Muscle layer of colon (tissue), 2 donors: ENCODE data around the gene ICA1.
"Not testable (repeated sequence)": the region's sequence is repeated elsewhere in the genome, so short reads cannot be mapped to it uniquely, and the experiment has no call there.

Source experiments
- H3K27ac ChIP-seq: one replicate; pipeline ENCODE4 v1.7.0; 2013; ENCODE audit warnings: low read depth, mild to moderate bottlenecking, low read length, moderate library complexity
- H3K27me3 ChIP-seq, 2 donors: one replicate each; pipeline ENCODE4 v1.7.0; 2013; ENCODE audit warnings: low read length in 2 of 2, mild to moderate bottlenecking in 2 of 2; ENCODE audit not compliant: insufficient read depth in 2 of 2, control insufficient read depth in 1 of 2
- H3K36me3 ChIP-seq: one replicate; pipeline ENCODE4 v1.7.0; 2013; ENCODE audit warnings: mild to moderate bottlenecking, low read length; ENCODE audit not compliant: insufficient read depth
- H3K4me1 ChIP-seq: one replicate; pipeline ENCODE4 v1.7.0; 2013; ENCODE audit warnings: mild to moderate bottlenecking, low read length; ENCODE audit not compliant: insufficient read depth
- H3K4me3 ChIP-seq, 2 donors: one replicate each; pipeline ENCODE4 v1.7.0; 2013; ENCODE audit warnings: low read length in 2 of 2, low read depth in 1 of 2, mild to moderate bottlenecking in 1 of 2, moderate library complexity in 1 of 2
- H3K9ac ChIP-seq: one replicate; pipeline ENCODE4 v1.7.0; 2013; ENCODE audit warnings: low read length
- H3K9me3 ChIP-seq: one replicate; pipeline ENCODE4 v1.7.0; 2013; ENCODE audit warnings: mild to moderate bottlenecking, low read length
- donor health status: abdominal sarcoma.
- donor health status: Adenocarcinoma of cecum.

The ICA1 gene

GRCh38 chr7:8119262-8119661 lies 142.7 kb downstream of the ICA1 start:
- no peak overlapping the region for H3K27ac ChIP-seq
- no peaks in the 10 kb centered on the region for H3K27me3 ChIP-seq
- no peaks in the 10 kb centered on the region for H3K36me3 ChIP-seq

GRCh38 chr7:8117195-8117594 lies 144.8 kb downstream of the ICA1 start:
- H3K36me3 ChIP-seq = no peaks in the 10 kb centered on the region
- no peaks in the 10 kb centered on the region for H3K27me3 ChIP-seq
- no peak overlapping the region for H3K9ac ChIP-seq

More at GRCh38 chr7:8119262-8119661, 142.7 kb downstream of the ICA1 start:
- no peak overlapping the region for H3K4me3 ChIP-seq
- no peaks in the 10 kb centered on the region for H3K9me3 ChIP-seq
- H3K9ac ChIP-seq = no peak overlapping the region
- no peaks in the 10 kb centered on the region for H3K4me1 ChIP-seq

DNA sequence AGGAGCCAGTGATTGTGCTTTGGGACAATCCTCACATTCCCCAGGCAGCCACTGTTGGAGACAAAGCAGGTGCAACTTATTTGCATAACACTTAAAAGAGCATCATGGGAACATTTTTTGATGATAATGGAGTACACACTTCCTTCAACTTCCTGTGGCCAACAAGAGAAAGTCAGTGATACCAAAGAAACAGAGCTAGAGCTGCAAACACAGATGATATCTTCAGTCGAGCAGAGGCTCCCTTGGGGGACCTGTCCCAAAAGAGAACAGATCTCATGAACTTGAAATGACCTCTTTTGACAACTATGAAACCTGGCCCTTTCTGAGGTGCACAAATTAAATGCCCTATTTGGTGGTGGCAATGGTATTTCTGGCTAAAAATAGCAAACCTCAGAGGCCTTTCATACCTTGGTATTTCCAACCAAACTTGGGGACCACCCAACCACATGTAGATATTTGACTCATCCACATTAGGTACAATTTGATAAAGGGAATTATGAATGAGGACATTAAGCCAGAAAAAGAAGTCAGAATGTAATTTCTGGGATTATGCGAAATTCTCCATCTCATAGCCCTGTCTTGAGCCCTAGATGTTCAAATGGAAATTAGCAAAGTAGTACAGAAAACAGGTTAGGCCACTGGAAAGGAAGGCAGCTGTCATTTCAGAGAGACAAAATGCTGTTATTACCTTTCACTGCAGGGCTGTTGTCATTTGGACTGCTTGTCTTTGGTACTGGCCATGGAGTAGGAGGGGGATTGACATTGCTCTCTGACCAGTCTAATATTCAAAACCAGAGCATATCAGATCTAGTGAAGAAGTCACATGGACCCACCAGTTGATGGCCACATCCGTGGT lies 146.2 kb downstream of the ICA1 start:
- Histone ChIP-seq H3K27me3 (no peaks in the 10 kb centered on the region), H3K9me3 (no peaks in the 10 kb centered on the region), H3K36me3 (no peaks in the 10 kb centered on the region), H3K27ac (no peak overlapping the region), H3K4me3 (no peak overlapping the region), H3K9ac (no peak overlapping the region), H3K4me1 (no peaks in the 10 kb centered on the region)

More at GRCh38 chr7:8117195-8117594, 144.8 kb downstream of the ICA1 start:
- Histone ChIP-seq H3K9me3 (no peaks in the 10 kb centered on the region), H3K27ac (no peak overlapping the region), H3K4me1 (no peaks in the 10 kb centered on the region), H3K4me3 (no peak overlapping the region)

DNA sequence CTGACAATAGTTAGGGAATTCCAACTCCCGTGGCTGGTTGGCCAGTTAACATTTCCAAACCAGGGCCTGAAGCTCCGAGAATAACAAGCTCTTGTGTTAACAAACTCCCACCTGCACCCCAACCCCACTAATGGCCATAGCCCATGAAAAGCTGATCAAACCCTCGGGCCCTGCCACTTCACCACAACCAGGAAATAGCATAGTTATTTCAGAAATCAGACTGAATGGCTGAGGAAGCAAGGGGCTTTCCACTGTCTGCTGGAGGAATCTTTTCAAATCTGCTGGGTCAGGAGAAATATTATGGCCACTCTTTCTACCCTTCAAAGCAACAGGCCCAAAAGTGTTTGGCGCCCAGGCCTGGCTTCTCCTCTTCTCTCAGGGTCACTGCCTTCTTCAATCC lies 147.8 kb downstream of the ICA1 start:
- H3K27me3 ChIP-seq = no peaks in the 10 kb centered on the region
- no peaks in the 10 kb centered on the region for H3K4me1 ChIP-seq
- H3K9me3 ChIP-seq = no peaks in the 10 kb centered on the region
- no peak overlapping the region for H3K4me3 ChIP-seq
- no peak overlapping the region for H3K9ac ChIP-seq
- H3K36me3 ChIP-seq = no peaks in the 10 kb centered on the region
- H3K27ac ChIP-seq = no peak overlapping the region

DNA sequence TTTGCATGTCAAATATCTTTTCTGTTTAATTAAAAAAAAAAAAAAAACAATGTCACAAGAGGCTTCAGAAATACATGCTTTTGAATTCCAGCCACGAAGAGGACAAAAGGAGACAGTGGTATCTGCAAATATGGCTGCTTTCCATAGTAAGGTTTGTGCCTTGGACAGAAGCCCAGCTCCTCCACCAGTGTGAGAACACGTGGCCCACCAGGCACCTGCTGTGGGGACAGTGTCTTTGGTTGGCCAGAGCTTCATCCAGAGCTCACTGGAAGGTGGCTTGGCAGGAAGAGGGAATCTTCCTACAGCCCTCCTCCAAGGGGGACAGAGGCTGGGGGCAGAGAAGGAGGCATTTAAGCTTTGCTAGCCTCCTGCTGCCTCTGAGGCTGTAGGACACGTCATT lies 148.8 kb downstream of the ICA1 start:
- Histone ChIP-seq H3K4me3 (no peak overlapping the region), H3K27me3 (no peaks in the 10 kb centered on the region), H3K4me1 (no peaks in the 10 kb centered on the region), H3K9me3 (no peaks in the 10 kb centered on the region), H3K9ac (no peak overlapping the region), H3K27ac (no peak overlapping the region), H3K36me3 (no peaks in the 10 kb centered on the region)

DNA sequence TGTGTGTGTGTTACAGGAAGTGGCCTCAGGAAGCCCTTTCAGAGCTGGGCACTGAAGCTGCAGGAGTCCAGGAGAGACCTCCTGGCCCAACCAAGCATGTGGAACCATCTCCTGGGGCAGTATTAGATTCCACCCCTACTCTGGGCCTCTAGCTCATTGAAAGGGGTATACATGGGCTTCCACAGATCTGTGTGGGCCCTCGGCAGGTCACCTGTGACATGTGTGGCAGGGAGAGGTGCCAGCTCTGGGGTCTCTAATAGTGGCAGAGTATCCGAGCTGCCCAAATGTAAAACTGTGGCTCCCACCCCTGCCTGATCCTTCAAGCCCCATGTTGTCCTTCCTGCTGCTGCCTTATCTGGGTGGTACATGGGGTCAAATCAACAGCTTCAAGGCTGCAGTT lies 149.3 kb downstream of the ICA1 start:
- no peaks in the 10 kb centered on the region for H3K27me3 ChIP-seq
- H3K36me3 ChIP-seq = no peaks in the 10 kb centered on the region
- H3K27ac ChIP-seq = no peak overlapping the region
- H3K9ac ChIP-seq = no peak overlapping the region
- no peaks in the 10 kb centered on the region for H3K4me1 ChIP-seq
- no peaks in the 10 kb centered on the region for H3K9me3 ChIP-seq
- no peak overlapping the region for H3K4me3 ChIP-seq

- Histone ChIP-seq H3K27me3 (no peaks in the 10 kb centered on the region), H3K36me3 (no peaks in the 10 kb centered on the region), H3K4me1 (no peaks in the 10 kb centered on the region), H3K9ac (no peak overlapping the region), H3K9me3 (no peaks in the 10 kb centered on the region), H3K4me3 (no peak overlapping the region), H3K27ac (no peak overlapping the region)
These were observed 150.5 kb downstream of the ICA1 start for GRCh38 chr7:8111282-8111960.

- no peak overlapping the region for H3K9ac ChIP-seq
- H3K9me3 ChIP-seq = no peaks in the 10 kb centered on the region
- no peaks in the 10 kb centered on the region for H3K4me1 ChIP-seq
- no peak overlapping the region for H3K4me3 ChIP-seq
- no peaks in the 10 kb centered on the region for H3K36me3 ChIP-seq
- H3K27ac ChIP-seq = no peak overlapping the region
- no peaks in the 10 kb centered on the region for H3K27me3 ChIP-seq
These were observed 152.6 kb downstream of the ICA1 start for GRCh38 chr7:8109196-8110022.

GRCh38 chr7:8105449-8106095 lies 156.4 kb downstream of the ICA1 start:
- Histone ChIP-seq H3K9me3 (no peaks in the 10 kb centered on the region), H3K9ac (no peak overlapping the region), H3K36me3 (no peaks in the 10 kb centered on the region), H3K4me3 (no peak overlapping the region), H3K27me3 (no peaks in the 10 kb centered on the region), H3K4me1 (no peaks in the 10 kb centered on the region), H3K27ac (no peak overlapping the region)

DNA sequence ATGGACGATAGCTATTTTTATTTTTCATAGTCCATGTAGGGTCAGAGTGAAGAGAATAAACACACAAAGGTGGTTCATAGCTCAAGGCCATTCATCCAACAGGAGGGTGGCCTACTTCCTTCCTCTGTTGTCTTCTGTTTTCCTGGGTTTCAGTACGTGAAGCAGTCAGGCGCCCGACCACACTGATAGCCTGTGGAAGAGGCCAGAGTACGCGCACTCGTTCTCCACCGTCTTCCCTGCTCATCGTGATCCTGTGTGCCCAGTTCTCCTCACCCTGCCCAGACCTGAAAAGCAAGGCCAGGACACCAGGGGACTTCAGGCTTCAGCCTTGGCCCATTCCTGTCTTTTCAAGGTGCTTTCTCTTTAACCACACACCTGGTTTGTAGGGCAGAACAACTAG lies 158.7 kb downstream of the ICA1 start:
- H3K4me1 ChIP-seq = no peaks in the 10 kb centered on the region
- H3K4me3 ChIP-seq = no peak overlapping the region
- no peak overlapping the region for H3K27ac ChIP-seq
- no peaks in the 10 kb centered on the region for H3K27me3 ChIP-seq
- no peaks in the 10 kb centered on the region for H3K9me3 ChIP-seq
- H3K9ac ChIP-seq = no peak overlapping the region
- H3K36me3 ChIP-seq = no peaks in the 10 kb centered on the region

DNA sequence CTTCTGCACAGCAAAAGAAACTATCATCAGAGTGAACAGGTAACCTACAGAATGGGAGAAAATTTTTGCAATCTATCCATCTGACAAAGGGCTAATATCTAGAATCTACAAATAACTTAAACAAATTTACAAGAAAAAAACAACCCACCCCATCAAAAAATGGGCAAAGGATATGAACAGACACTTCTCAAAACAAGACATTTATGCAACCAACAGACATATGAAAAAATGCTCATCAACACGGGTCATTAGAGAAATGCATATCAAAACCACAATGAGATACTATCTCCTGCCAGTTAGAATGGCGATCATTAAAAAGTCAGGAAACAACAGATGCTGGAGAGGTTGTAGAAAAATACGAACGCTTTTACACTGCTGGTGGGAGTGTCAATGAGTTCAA lies 160.7 kb downstream of the ICA1 start:
- H3K4me1 ChIP-seq, H3K9me3 ChIP-seq: not testable (repeated sequence)

More for the DNA sequence above, 160.7 kb downstream of the ICA1 start:
- H3K27ac ChIP-seq, H3K36me3 ChIP-seq, H3K27me3 ChIP-seq, H3K4me3 ChIP-seq, H3K9ac ChIP-seq: not testable (repeated sequence)
